ENCODE data around the gene ITPKA. TPM values are rescaled to one million over a fixed set of nuclear protein-coding genes. Genes with fewer than 3 reads are reported as not detected.

Gene ITPKA
- total RNA-seq, 1 donor from 2014 or later = not detected

GRCh38 chr15:41494922-41495735 lies 1.5 kb downstream of the ITPKA start:
- Mint-ChIP-seq H3K27ac (ENCODE audit: unreplicated experiment) (no peak overlapping the region), H3K36me3 (ENCODE audit: unreplicated experiment) (peaks cover 2% of the 10 kb centered on the region), H3K9me3 (ENCODE audit: unreplicated experiment) (no peaks in the 10 kb centered on the region), H3K4me3 (ENCODE audit: unreplicated experiment) (peak overlapping the region; percentile 60), H3K27me3 (ENCODE audit: unreplicated experiment) (peaks cover 38% of the 10 kb centered on the region), H3K4me1 (ENCODE audit: unreplicated experiment) (peaks cover 15% of the 10 kb centered on the region)
- no peak for DNase-seq (ENCODE audit: extremely low spot score, unreplicated experiment)
- no peak for TF ChIP-seq CTCF (IDR thresholded peaks at IDR 0.05)

- Mint-ChIP-seq H3K27me3 (ENCODE audit: unreplicated experiment) (peaks cover 45% of the 10 kb centered on the region), H3K36me3 (ENCODE audit: unreplicated experiment) (peaks cover 2% of the 10 kb centered on the region), H3K9me3 (ENCODE audit: unreplicated experiment) (no peaks in the 10 kb centered on the region), H3K4me3 (ENCODE audit: unreplicated experiment) (no peak overlapping the region), H3K27ac (ENCODE audit: unreplicated experiment) (no peak overlapping the region), H3K4me1 (ENCODE audit: unreplicated experiment) (peaks cover 12% of the 10 kb centered on the region)
- no peak for TF ChIP-seq CTCF (IDR thresholded peaks at IDR 0.05)
- no peak for DNase-seq (ENCODE audit: extremely low spot score, unreplicated experiment)
Measured at GRCh38 chr15:41495736-41496599, 2.3 kb downstream of the ITPKA start.

- Mint-ChIP-seq H3K4me1 (ENCODE audit: unreplicated experiment) (peaks cover 22% of the 10 kb centered on the region), H3K36me3 (ENCODE audit: unreplicated experiment) (no peaks in the 10 kb centered on the region), H3K4me3 (ENCODE audit: unreplicated experiment) (no peak overlapping the region)
Measured at GRCh38 chr15:41498657-41499056, 5.0 kb downstream of the ITPKA start.

GRCh38 chr15:41499109-41499851 lies 5.6 kb downstream of the ITPKA start:
- no peak for TF ChIP-seq CTCF (IDR thresholded peaks at IDR 0.05)
- no peak overlapping the region for H3K4me3 Mint-ChIP-seq (ENCODE audit: unreplicated experiment)
- no peak for DNase-seq (ENCODE audit: extremely low spot score, unreplicated experiment)
- H3K36me3 Mint-ChIP-seq (ENCODE audit: unreplicated experiment) = no peaks in the 10 kb centered on the region
- H3K9me3 Mint-ChIP-seq (ENCODE audit: unreplicated experiment) = no peaks in the 10 kb centered on the region
- peaks cover 22% of the 10 kb centered on the region for H3K4me1 Mint-ChIP-seq (ENCODE audit: unreplicated experiment)
- H3K27ac Mint-ChIP-seq (ENCODE audit: unreplicated experiment) = no peak overlapping the region
- H3K27me3 Mint-ChIP-seq (ENCODE audit: unreplicated experiment) = peaks cover 64% of the 10 kb centered on the region

More at GRCh38 chr15:41498657-41499056, 5.0 kb downstream of the ITPKA start:
- no peaks in the 10 kb centered on the region for H3K9me3 Mint-ChIP-seq (ENCODE audit: unreplicated experiment)
- no peak for DNase-seq (ENCODE audit: extremely low spot score, unreplicated experiment)
- peaks cover 62% of the 10 kb centered on the region for H3K27me3 Mint-ChIP-seq (ENCODE audit: unreplicated experiment)
- no peak for TF ChIP-seq CTCF (IDR thresholded peaks at IDR 0.05)
- H3K27ac Mint-ChIP-seq (ENCODE audit: unreplicated experiment) = no peak overlapping the region
